Hepatocyte (in vitro differentiated cells): Measurements from ENCODE around the gene PROC.

Experiments used
- CTCF ChIP-seq: fragments of 200-600 bp; sonication (generic); IDR thresholded peaks from 2 replicates; pipeline ENCODE4 v1.5.1; 2016; ENCODE audit warnings: antibody characterized with exemption, mild to moderate bottlenecking; ENCODE audit not compliant: poor library complexity
- EZH2 ChIP-seq: fragments of 200-600 bp; sonication (generic); IDR thresholded peaks from 2 replicates; pipeline ENCODE4 v1.6.1; 2016; ENCODE audit warnings: antibody characterized with exemption, mild to moderate bottlenecking, borderline replicate concordance
- EZH2phosphoT487 ChIP-seq: fragments of 200-600 bp; sonication (generic); IDR thresholded peaks from one replicate; pipeline ENCODE4 v1.6.1; 2018; ENCODE audit warnings: antibody characterized with exemption, mild to moderate bottlenecking, low read depth, moderate library complexity; ENCODE audit not compliant: unreplicated experiment, severe bottlenecking

GRCh38 chr2:127439343-127439742 is 21.1 kb downstream of the PROC start:
- TF ChIP-seq CTCF (no peak), EZH2 (no peak), EZH2phosphoT487 (no peak)
